ENCODE data around the gene CPED1.
"Not testable (repeated sequence)": the region's sequence is repeated elsewhere in the genome, so short reads cannot be mapped to it uniquely, and the experiment has no call there.

CPED1 gene

GRCh38 chr7:121020249-121020988 lies 31.9 kb downstream of the CPED1 start:
- DNase-seq (ENCODE audit: low read depth), result no peak

- DNase-seq (ENCODE audit: low read depth), result no peak
Observed at GRCh38 chr7:121020989-121021969, 32.8 kb downstream of the CPED1 start.

- DNase-seq (ENCODE audit: low read depth), result no peak
Observed at GRCh38 chr7:121023194-121023593, 34.7 kb downstream of the CPED1 start.

- no peak for DNase-seq (ENCODE audit: low read depth)
Observed at GRCh38 chr7:121023683-121024511, 35.4 kb downstream of the CPED1 start.

GRCh38 chr7:121024611-121025010 lies 36.1 kb downstream of the CPED1 start:
- no peak for DNase-seq (ENCODE audit: low read depth)

GRCh38 chr7:121026159-121026558 lies 37.6 kb downstream of the CPED1 start:
- DNase-seq (ENCODE audit: low read depth), result no peak

GRCh38 chr7:121026577-121027111 lies 38.1 kb downstream of the CPED1 start:
- DNase-seq (ENCODE audit: low read depth), result no peak

GRCh38 chr7:121027761-121028669 lies 39.5 kb downstream of the CPED1 start:
- no peak for DNase-seq (ENCODE audit: low read depth)

- no peak for DNase-seq (ENCODE audit: low read depth)
Observed at GRCh38 chr7:121029302-121029701, 40.8 kb downstream of the CPED1 start.

GRCh38 chr7:121030308-121030707 lies 41.8 kb downstream of the CPED1 start:
- no peak for DNase-seq (ENCODE audit: low read depth)

GRCh38 chr7:121032645-121033460 lies 44.3 kb downstream of the CPED1 start:
- no peak for DNase-seq (ENCODE audit: low read depth)

- DNase-seq (ENCODE audit: low read depth), result no peak
Observed at GRCh38 chr7:121034929-121035328, 46.4 kb downstream of the CPED1 start.

GRCh38 chr7:121036776-121037175 lies 48.3 kb downstream of the CPED1 start:
- DNase-seq (ENCODE audit: low read depth), result not testable (repeated sequence)

- not testable (repeated sequence) for DNase-seq (ENCODE audit: low read depth)
Observed at GRCh38 chr7:121037329-121037728, 48.8 kb downstream of the CPED1 start.

- DNase-seq (ENCODE audit: low read depth), result no peak
Observed at GRCh38 chr7:121037957-121038716, 49.6 kb downstream of the CPED1 start.

- no peak for DNase-seq (ENCODE audit: low read depth)
Observed at GRCh38 chr7:121038717-121039509, 50.4 kb downstream of the CPED1 start.

GRCh38 chr7:121039510-121039822 lies 51.0 kb downstream of the CPED1 start:
- no peak for DNase-seq (ENCODE audit: low read depth)

- DNase-seq (ENCODE audit: low read depth), result no peak
Observed at GRCh38 chr7:121039994-121040393, 51.5 kb downstream of the CPED1 start.
